ENCODE measurements around the gene AKT2. TPM values are rescaled to one million over a fixed set of nuclear protein-coding genes. Genes with fewer than 3 reads are reported as not detected.

AKT2 gene
- total RNA-seq, 2 donors from 2014 or later, result 190 to 208 TPM

DNA sequence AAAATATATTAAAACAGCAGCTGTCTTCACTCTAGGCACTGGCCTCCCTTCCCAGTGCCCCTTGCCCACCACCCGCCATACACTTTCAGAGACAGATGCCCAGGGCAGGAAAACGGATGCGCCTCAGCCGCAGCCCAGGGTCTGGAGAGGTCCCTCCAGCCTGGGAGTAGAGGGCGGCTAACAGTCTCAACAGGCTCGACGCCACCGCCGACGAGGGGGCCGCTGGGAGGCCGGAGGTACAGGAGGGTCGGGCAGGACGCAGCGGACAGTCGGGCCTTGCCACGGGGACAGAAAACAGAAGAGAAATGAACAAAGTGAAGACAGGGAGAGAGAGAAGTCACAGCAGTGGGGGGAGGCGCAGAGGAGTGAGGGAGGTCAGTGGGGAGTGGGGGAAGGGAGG lies 35.9 kb upstream of the AKT2 start:
- WGBS, 2 experiments (ENCODE audit: insufficient coverage in 1 of 2, insufficient read length in 1 of 2), result 96 to 97% methylated on average over 17 to 18 of the region's 18 CpGs
- no peak overlapping the region for H3K27ac Mint-ChIP-seq

DNA sequence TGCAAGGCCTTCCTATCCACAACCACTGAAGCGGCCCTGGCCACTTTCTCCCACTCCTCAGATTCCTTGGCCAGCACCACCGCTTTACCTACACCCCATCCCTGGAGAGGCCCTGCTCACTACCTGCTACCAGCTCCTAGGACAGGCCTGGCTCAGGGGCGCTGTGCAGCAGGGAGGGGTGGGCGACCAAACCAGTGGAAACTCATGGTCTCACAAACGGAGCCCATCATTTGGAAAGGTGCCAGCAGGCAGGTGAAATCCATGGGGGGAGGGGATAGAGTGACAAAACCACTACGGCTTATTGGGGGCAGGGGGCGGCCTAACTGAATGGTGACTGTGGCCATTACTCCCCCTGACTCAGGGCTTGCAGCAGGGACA lies 35.4 kb upstream of the AKT2 start:
- Histone ChIP-seq H3K4me1 (ENCODE audit: control insufficient read depth, insufficient read depth, low read length) (no peaks in the 10 kb centered on the region), H3K9ac (ENCODE audit: extremely low read depth, low read length, poor library complexity, severe bottlenecking) (no peak overlapping the region), H3K4me3 (ENCODE audit: low read length) (no peak overlapping the region), H3K27ac (ENCODE audit: low read depth, low read length) (no peak overlapping the region), H3K9me3 (ENCODE audit: control insufficient read depth, low read length) (no peaks in the 10 kb centered on the region), H3K27me3 (ENCODE audit: control insufficient read depth, insufficient read depth, low read length, poor library complexity, severe bottlenecking) (no peaks in the 10 kb centered on the region), H3K36me3 (ENCODE audit: control insufficient read depth, insufficient read depth, low read length) (peaks cover 39% of the 10 kb centered on the region)
- H3K27ac Mint-ChIP-seq, result peak overlapping the region; percentile 9
- no peaks in the 10 kb centered on the region for H3K9me3 Mint-ChIP-seq
- no peak for TF ChIP-seq CTCF (conservative IDR thresholded peaks at IDR 0.05)
- H3K4me1 Mint-ChIP-seq, result no peaks in the 10 kb centered on the region
- WGBS, 2 experiments (ENCODE audit: insufficient coverage in 1 of 2, insufficient read length in 1 of 2), result 95 to 100% methylated on average over 3 to 7 of the region's 7 CpGs
- DNase-seq, result no peak
- H3K4me3 Mint-ChIP-seq, result no peak overlapping the region
- H3K36me3 Mint-ChIP-seq (ENCODE audit: low read depth), result peaks cover 45% of the 10 kb centered on the region
- no peaks in the 10 kb centered on the region for H3K27me3 Mint-ChIP-seq (ENCODE audit: insufficient read depth)

More for the DNA sequence above, 35.9 kb upstream of the AKT2 start:
- no peak for DNase-seq
- Histone ChIP-seq H3K9me3 (ENCODE audit: control insufficient read depth, low read length) (no peaks in the 10 kb centered on the region), H3K4me3 (ENCODE audit: low read length) (no peak overlapping the region), H3K4me1 (ENCODE audit: control insufficient read depth, insufficient read depth, low read length) (no peaks in the 10 kb centered on the region), H3K36me3 (ENCODE audit: control insufficient read depth, insufficient read depth, low read length) (peaks cover 42% of the 10 kb centered on the region), H3K27me3 (ENCODE audit: control insufficient read depth, insufficient read depth, low read length, poor library complexity, severe bottlenecking) (no peaks in the 10 kb centered on the region), H3K27ac (ENCODE audit: low read depth, low read length) (no peak overlapping the region), H3K9ac (ENCODE audit: extremely low read depth, low read length, poor library complexity, severe bottlenecking) (no peak overlapping the region)
- TF ChIP-seq CTCF (conservative IDR thresholded peaks at IDR 0.05), result no peak
- Mint-ChIP-seq H3K4me3 (no peak overlapping the region), H3K4me1 (no peaks in the 10 kb centered on the region), H3K27me3 (ENCODE audit: insufficient read depth) (no peaks in the 10 kb centered on the region), H3K9me3 (no peaks in the 10 kb centered on the region), H3K36me3 (ENCODE audit: low read depth) (peaks cover 49% of the 10 kb centered on the region)

DNA sequence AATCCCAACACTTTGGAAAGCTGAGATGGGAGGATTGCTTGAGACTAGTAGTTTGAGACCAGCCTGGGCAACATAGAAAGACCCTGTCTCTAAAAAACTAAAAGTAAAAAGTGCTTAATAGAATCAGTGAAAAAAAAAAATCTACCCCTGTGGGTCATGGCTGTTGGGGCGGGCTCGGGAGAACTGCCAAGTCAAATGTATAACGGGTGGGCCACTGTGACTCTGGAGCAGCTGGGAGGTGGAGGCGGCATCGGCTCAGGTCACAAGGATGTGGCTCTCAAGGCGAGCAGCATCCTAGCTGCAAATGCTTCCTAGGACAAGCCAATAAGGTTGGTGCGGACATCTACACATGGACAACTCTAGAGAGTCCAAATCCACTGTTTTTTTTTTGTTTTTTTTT lies 32.2 kb upstream of the AKT2 start:
- Mint-ChIP-seq H3K36me3 (ENCODE audit: low read depth) (peaks cover 22% of the 10 kb centered on the region), H3K27ac (peak overlapping the region; percentile 66), H3K27me3 (ENCODE audit: insufficient read depth) (no peaks in the 10 kb centered on the region), H3K4me1 (no peaks in the 10 kb centered on the region), H3K9me3 (no peaks in the 10 kb centered on the region), H3K4me3 (no peak overlapping the region)
- Histone ChIP-seq H3K36me3 (ENCODE audit: control insufficient read depth, insufficient read depth, low read length) (peaks cover 19% of the 10 kb centered on the region), H3K27ac (ENCODE audit: low read depth, low read length) (no peak overlapping the region), H3K4me1 (ENCODE audit: control insufficient read depth, insufficient read depth, low read length) (no peaks in the 10 kb centered on the region), H3K9ac (ENCODE audit: extremely low read depth, low read length, poor library complexity, severe bottlenecking) (no peak overlapping the region), H3K27me3 (ENCODE audit: control insufficient read depth, insufficient read depth, low read length, poor library complexity, severe bottlenecking) (no peaks in the 10 kb centered on the region), H3K9me3 (ENCODE audit: control insufficient read depth, low read length) (no peaks in the 10 kb centered on the region), H3K4me3 (ENCODE audit: low read length) (no peak overlapping the region)
- WGBS, 2 experiments (ENCODE audit: insufficient coverage in 1 of 2, insufficient read length in 1 of 2), result 80 to 95% methylated on average over 6 to 7 of the region's 7 CpGs
- TF ChIP-seq CTCF (conservative IDR thresholded peaks at IDR 0.05), result no peak
- DNase-seq, result no peak
